Stimulated activated naive CD8-positive, alpha-beta T cell treated with anti-CD3 and anti-CD28 coated beads, Interleukin-15, Interleukin-2, amounts not matched to agents 100 ng/mL and 50 ng/mL, for 24 hours (primary cell): ENCODE measurements around the gene KIF23.
"Not testable (repeated sequence)": the region's sequence is repeated elsewhere in the genome, so short reads cannot be mapped to it uniquely, and the experiment has no call there.

Experiments used
- H3K27ac Mint-ChIP-seq: one replicate; pipeline ENCODE4 v1.8.0; 2021; ENCODE audit warnings: mild to moderate bottlenecking, mixed read lengths
- H3K27me3 Mint-ChIP-seq: one replicate; pipeline ENCODE4 v1.8.0; 2021; ENCODE audit warnings: mixed read lengths
- H3K36me3 Mint-ChIP-seq: one replicate; pipeline ENCODE4 v1.8.0; 2021; ENCODE audit warnings: low read depth, mixed read lengths
- H3K4me1 Mint-ChIP-seq: one replicate; pipeline ENCODE4 v1.8.0; 2021; ENCODE audit warnings: low read depth, mixed read lengths
- H3K4me3 Mint-ChIP-seq: one replicate; pipeline ENCODE4 v1.8.0; 2021; ENCODE audit warnings: mild to moderate bottlenecking, mixed read lengths
- H3K9me3 Mint-ChIP-seq: one replicate; pipeline ENCODE4 v1.8.0; 2021; ENCODE audit warnings: mixed read lengths

The KIF23 gene

DNA sequence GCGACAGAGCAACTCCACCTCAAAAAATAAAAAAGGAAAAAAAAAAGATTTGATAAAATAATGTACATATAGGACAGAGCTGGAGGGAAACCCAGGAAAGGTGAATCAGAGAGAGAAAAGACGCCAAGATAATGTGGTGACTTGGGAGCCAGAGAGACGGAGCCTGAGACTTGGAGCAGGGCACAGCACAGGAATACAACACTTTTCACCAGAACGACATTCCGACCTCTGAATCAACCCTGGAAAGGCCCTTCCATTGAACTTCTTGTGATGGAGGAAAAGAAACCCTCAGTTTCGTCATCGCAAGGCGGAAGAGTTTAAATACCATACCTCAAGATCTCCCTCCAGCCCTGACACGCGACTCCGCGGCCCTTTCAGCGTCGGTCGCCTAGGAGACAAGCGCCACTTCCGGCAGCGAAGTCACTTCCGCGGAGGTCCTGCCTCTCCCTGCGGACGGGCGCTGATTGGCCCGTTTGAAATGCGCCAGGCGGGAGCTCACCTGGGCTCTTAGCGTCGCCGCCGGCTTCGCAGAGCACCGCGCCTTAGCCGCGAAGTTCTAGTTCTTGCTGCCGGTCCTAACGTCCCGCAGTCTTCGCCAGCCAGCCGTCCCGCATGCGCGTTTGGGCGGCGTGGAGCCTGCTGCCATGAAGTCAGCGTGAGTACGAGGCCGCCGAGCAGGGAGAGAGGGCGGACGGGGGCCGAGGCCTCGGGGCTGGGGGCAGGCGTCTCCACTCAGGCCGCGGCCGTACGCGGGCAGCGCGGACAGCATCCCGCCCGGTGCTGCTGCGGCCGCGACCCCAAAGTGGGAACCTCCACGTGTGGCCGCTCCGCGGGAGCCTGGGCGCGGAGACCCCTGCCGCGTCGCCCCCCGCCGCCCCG lies at the start of gene KIF23:
KIF23 (plus strand) TSS at position 528 of the 879 bp plus-strand sequence; CDS start at position 645, 117 bp downstream.
- peaks cover 27% of the 10 kb centered on the region for H3K4me1 Mint-ChIP-seq
- H3K27me3 Mint-ChIP-seq: peaks cover 12% of the 10 kb centered on the region
- H3K9me3 Mint-ChIP-seq: no peaks in the 10 kb centered on the region
- H3K36me3 Mint-ChIP-seq: peaks cover 24% of the 10 kb centered on the region
- H3K4me3 Mint-ChIP-seq: peak within 1 kb of the TSS; percentile 91
- H3K27ac Mint-ChIP-seq: peak within 1 kb of the TSS; percentile 78

DNA sequence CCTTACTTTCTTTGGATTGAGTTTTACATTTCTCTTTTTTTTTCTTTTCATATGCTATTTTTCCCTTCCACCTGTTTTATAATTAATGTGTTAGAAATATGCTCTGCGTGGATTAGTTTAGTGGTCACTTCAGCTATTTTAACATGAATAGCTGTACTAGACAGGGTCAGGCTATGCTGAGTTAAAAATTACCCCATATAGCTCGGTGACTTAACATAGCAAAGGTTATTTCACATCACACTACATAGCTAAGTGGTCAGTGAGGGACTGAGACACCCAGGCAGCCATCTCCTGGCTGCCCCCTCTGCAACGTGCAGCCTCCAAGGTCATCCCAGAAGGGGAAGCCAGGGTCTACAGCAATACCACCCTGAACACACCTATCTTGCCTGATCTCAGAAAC lies 46.9 kb upstream of the KIF23 start:
- H3K4me3 Mint-ChIP-seq: no peak overlapping the region
- no peak overlapping the region for H3K27ac Mint-ChIP-seq
- peaks cover 23% of the 10 kb centered on the region for H3K27me3 Mint-ChIP-seq
- no peaks in the 10 kb centered on the region for H3K4me1 Mint-ChIP-seq
- no peaks in the 10 kb centered on the region for H3K36me3 Mint-ChIP-seq
- peaks cover 4% of the 10 kb centered on the region for H3K9me3 Mint-ChIP-seq

DNA sequence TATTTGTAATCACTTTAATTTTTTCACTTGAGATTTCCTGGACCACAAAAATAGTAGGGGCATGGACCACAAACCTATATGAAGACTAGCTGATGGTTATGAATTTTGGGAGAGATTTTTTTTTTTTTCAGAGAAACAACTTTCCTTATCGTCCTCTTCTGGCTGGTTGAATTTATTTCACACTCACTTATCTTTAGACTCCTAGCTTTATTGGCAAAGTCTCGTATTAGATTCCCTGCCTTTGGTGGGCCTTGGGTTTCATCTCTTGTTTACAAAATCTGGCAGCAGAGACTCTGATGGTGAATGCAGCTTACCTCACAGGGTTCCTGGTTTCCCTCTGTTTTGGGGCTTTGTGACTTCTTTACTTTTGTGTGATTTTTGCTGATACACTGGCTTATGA lies 44.5 kb upstream of the KIF23 start:
- H3K4me3 Mint-ChIP-seq: no peak overlapping the region
- H3K4me1 Mint-ChIP-seq: no peaks in the 10 kb centered on the region

DNA sequence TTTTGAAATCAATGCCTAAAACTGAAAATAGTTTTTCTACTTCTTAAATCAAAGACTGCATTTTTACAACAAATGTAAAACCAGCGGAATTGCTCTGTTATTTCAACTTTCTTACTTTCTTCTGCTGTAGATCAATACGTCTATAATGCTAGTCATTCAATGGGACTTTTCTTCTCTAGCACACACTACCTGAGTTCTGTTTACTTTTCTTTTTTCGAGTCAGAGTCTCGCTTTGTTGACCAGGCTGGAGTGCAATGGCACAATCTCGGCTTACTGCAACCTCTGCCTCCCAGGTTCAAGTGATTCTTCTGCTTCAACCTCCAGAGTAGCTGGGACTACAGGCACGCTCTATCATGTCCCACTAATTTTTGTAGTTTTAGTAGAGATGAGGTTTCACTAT lies 40.7 kb upstream of the KIF23 start:
- H3K4me3 Mint-ChIP-seq: no peak overlapping the region
- H3K9me3 Mint-ChIP-seq: peaks cover 5% of the 10 kb centered on the region
- H3K27me3 Mint-ChIP-seq: peaks cover 16% of the 10 kb centered on the region
- no peaks in the 10 kb centered on the region for H3K36me3 Mint-ChIP-seq
- no peak overlapping the region for H3K27ac Mint-ChIP-seq
- no peaks in the 10 kb centered on the region for H3K4me1 Mint-ChIP-seq

More for the DNA sequence above, 44.5 kb upstream of the KIF23 start:
- Mint-ChIP-seq H3K36me3 (no peaks in the 10 kb centered on the region), H3K27me3 (peaks cover 38% of the 10 kb centered on the region), H3K9me3 (peaks cover 9% of the 10 kb centered on the region), H3K27ac (no peak overlapping the region)

DNA sequence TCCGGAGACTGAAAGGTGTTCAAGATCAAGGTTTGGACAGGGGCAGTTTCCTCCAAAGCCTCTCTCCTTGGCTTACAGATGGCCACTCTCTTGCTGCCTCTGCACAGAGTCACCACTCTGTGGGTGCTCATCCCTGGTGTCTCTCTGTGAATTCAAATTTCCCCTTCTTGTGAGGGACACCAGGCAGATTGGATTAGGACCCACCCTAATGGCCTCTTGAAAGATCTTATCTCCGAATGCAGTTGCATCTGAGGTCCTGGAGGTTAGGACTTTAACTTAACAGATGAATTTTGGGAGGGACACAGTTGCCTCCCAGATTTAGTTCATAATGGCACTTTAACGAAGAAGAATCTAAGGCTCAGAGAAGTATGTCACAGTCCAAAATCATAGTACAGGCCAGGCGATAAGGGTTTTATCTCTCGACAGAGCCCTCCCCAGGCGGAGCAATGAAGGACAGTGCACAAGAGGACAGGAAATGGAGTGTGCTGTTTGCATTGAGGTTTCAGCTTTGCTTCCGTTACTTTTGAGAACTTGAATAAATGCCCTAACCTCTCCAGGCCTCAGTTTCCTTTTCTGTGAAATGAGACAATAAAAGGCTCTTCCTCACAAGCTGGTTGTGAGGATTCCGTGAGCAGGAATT lies 38.9 kb upstream of the KIF23 start:
- no peaks in the 10 kb centered on the region for H3K4me1 Mint-ChIP-seq
- H3K27me3 Mint-ChIP-seq: peaks cover 15% of the 10 kb centered on the region
- no peaks in the 10 kb centered on the region for H3K36me3 Mint-ChIP-seq
- no peak overlapping the region for H3K4me3 Mint-ChIP-seq
- peaks cover 5% of the 10 kb centered on the region for H3K9me3 Mint-ChIP-seq
- no peak overlapping the region for H3K27ac Mint-ChIP-seq

DNA sequence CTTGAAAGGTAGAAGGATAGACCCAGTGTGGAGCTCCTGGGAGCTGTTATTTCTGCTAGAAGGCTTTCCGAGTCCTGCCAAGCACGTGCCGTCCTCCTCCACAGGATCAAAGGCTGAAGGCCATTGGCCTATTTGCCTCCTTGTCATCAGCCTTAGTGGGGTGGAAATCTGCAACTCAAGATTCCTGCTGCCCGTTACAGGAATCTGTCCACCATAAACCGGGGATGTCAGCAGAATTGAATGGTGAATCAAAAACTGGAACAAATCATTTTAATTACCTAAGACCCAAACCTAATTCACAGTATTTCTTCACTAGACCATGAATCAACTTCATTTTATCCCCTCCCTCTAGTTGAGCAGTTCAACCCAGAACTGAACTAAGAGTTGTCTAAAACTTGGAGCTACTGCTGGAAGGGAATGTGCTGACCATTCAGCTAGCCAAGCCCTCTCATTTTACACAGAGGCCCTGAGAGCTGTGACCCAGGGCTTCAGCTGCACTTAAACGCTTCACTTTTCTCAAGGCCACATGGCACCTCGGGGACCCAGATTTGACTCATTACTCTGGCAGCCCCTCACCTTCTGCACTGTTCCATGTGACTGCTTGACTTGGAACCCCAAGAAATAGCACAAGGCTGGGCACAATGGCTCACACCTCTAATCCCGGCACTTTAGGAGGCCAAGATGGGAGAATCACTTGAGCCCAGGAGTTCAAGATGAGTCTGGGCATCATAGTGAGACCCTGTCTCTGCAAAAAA lies 36.8 kb upstream of the KIF23 start:
- Mint-ChIP-seq H3K4me3 (no peak overlapping the region), H3K27me3 (peaks cover 15% of the 10 kb centered on the region), H3K27ac (no peak overlapping the region), H3K36me3 (no peaks in the 10 kb centered on the region), H3K9me3 (peaks cover 5% of the 10 kb centered on the region), H3K4me1 (no peaks in the 10 kb centered on the region)

DNA sequence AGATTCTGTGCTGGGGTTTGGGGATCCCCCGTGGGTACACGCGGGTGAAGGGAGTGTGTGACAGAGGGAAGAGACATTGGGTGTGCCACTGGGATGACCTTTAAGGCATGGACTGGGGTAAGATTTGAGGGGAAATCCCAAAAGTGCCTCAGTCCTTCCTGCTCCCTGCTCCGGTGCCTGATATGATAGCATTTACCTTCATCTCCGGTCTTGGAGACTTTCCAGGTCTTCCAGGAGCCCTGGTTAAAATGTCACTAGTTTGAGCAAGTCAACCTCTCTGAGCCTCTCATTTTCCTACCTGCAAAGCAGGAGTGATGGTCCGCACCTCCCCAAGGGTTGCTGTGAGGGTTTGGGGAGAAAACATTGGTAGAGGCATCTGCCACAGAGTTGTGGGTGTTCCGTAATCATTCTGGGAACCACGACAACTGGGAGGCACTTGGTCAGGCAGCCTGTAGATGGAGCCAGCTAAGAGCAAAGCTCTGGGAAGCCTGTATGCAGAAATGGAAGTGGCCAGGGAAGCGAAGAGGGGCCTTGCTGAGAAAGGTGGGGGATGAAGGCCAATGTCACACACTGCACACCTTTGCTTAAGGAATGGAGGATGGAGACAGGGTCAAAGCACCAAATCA lies 33.9 kb upstream of the KIF23 start:
- no peaks in the 10 kb centered on the region for H3K27me3 Mint-ChIP-seq
- H3K36me3 Mint-ChIP-seq: no peaks in the 10 kb centered on the region
- no peaks in the 10 kb centered on the region for H3K4me1 Mint-ChIP-seq
- H3K9me3 Mint-ChIP-seq: no peaks in the 10 kb centered on the region
- H3K27ac Mint-ChIP-seq: no peak overlapping the region
- no peak overlapping the region for H3K4me3 Mint-ChIP-seq

DNA sequence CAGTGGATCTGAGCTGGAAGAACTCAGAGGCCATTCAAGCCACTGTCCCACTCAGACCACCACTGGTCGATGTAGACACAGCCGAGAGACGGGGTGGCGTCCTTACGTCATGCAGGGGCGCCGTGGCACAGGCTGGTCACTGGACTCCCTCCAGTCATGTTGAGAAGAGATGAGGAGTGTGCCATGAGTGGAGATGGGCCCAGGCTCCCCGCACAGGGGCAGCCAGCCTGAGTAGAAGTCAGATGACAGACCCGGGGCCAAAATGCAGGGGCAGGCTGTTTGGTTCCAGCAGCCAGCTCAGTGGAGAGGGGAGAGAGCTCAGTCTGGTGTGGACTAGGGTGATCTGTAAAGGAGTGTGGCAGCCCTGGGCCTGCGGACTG lies 33.4 kb upstream of the KIF23 start:
- H3K27me3 Mint-ChIP-seq: no peaks in the 10 kb centered on the region
- H3K4me3 Mint-ChIP-seq: no peak overlapping the region
- no peak overlapping the region for H3K27ac Mint-ChIP-seq
- H3K4me1 Mint-ChIP-seq: no peaks in the 10 kb centered on the region
- H3K36me3 Mint-ChIP-seq: no peaks in the 10 kb centered on the region
- H3K9me3 Mint-ChIP-seq: no peaks in the 10 kb centered on the region

DNA sequence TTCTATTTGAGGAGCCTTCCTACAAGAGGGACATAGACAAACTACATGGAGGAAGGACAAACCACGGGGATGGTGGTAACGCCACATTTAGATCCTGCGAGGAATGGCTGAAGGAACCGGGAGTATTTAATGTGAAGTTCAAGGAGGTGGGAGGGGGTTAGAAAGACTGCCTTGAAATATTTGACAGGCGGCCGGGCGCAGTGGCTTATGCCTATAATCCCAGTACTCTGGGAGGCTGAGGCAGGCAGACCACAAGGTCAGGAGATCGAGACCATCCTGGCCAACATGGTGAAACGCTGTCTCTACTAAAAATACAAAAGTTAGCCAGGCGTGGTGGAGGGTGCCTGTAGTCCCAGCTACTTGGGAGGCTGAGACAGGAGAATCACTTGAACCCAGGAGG lies 32.0 kb upstream of the KIF23 start:
- H3K9me3 Mint-ChIP-seq, H3K4me1 Mint-ChIP-seq, H3K4me3 Mint-ChIP-seq, H3K27ac Mint-ChIP-seq, H3K36me3 Mint-ChIP-seq, H3K27me3 Mint-ChIP-seq: not testable (repeated sequence)

DNA sequence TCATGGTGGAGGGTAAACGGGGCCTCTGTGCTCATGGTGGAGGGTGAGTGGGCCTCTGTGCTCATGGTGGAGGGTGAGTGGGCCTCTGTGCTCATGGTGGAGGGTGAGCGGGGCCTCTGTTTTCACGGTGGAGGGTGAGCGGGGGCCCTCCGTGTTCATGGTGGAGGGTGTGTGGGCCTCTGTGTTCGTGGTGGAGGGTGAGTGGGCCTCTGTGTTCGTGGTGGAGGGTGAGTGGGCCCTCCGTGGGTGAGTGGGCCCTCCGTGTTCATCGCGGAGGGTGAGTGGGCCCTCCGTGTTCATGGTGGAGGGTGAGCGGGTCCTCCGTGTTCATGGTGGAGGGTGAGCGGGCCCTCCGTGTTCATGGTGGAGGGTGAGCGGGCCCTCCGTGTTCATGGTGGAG lies 30.1 kb upstream of the KIF23 start:
- H3K36me3 Mint-ChIP-seq, H3K4me1 Mint-ChIP-seq, H3K27me3 Mint-ChIP-seq, H3K4me3 Mint-ChIP-seq, H3K9me3 Mint-ChIP-seq, H3K27ac Mint-ChIP-seq: not testable (repeated sequence)

DNA sequence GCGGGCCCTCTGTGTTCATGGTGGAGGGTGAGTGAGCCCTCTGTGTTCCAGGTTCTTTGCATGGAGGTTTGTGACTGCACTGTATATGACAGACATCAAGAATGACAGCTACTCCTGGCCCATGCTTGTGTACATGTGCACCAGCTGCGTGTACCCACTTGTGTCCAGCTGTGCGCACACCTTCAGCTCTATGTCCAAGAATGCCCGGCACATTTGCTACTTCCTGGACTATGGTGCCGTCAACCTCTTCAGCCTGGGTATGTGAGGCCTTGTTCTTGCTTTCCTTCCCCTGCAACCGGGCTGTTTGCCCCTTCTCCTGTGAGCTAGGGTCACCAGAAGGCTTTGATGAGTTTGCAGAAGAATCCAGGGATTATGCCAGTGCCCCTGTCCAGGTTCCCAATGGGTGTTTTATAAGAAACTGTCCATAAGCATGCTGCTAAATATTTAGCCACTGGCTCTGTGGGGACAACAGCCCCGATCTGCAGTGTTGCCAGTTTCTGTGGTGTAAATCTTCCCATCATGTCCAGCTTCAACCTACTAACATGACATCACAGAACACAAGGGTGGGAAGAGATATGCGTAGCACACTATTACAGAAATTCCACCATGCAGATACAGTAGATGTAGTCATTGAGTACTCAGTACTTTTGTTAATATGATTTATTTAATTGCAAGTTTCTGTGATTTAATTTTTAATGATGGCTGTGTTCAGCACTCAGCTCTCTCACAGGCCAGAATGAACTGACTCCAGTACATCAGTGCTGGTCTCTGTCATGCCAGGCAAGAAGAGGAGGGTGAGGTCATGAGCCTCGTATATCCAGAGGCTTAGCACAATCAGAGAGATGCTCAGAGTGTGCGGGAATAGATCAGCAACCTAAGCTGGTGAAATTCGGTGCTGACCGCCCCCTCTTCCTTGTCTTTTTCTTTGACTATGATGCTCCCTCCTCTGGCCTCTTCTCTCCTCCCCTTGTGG lies 29.2 kb upstream of the KIF23 start:
- H3K27ac Mint-ChIP-seq: no peak overlapping the region
- H3K27me3 Mint-ChIP-seq: no peaks in the 10 kb centered on the region
- H3K4me1 Mint-ChIP-seq: no peaks in the 10 kb centered on the region
- no peaks in the 10 kb centered on the region for H3K36me3 Mint-ChIP-seq
- no peak overlapping the region for H3K4me3 Mint-ChIP-seq
- no peaks in the 10 kb centered on the region for H3K9me3 Mint-ChIP-seq

DNA sequence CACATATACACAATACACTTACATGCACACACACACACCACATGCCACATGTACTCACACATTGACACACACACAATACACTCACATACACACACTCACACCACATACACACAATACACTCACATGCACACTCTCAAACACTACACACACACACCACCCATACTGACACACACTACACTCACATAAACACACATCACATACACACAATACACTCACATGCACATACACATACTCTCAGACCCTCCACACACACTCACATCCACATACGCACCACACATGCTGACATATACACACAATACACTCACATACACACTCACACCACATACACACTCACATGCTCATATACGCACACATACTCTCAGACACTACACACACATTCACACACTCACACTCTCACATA lies 28.3 kb upstream of the KIF23 start:
- H3K27me3 Mint-ChIP-seq: no peaks in the 10 kb centered on the region
- H3K36me3 Mint-ChIP-seq: no peaks in the 10 kb centered on the region
- no peak overlapping the region for H3K27ac Mint-ChIP-seq
- no peaks in the 10 kb centered on the region for H3K9me3 Mint-ChIP-seq
- no peaks in the 10 kb centered on the region for H3K4me1 Mint-ChIP-seq
- no peak overlapping the region for H3K4me3 Mint-ChIP-seq

DNA sequence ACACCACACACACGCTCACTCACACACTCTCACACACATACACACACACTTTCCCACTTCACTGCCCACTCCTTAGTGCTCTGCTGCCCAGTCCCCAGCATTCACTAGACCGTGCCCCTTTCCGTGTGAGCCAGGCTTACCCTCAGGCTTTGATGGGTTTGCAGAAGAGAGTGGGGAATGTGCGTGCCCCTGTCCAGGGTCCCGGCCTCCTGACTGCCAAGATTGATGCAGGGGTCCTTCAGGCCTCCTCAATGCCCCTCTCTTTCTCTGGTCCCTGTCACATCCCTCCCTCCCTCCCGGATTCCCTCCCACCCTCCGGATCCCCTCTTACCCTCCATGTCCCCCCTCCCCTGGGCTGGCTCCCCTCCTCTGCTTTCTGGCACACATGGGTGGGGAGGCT lies 27.9 kb upstream of the KIF23 start:
- no peaks in the 10 kb centered on the region for H3K27me3 Mint-ChIP-seq
- no peaks in the 10 kb centered on the region for H3K4me1 Mint-ChIP-seq
- no peaks in the 10 kb centered on the region for H3K36me3 Mint-ChIP-seq
- no peak overlapping the region for H3K4me3 Mint-ChIP-seq
- no peak overlapping the region for H3K27ac Mint-ChIP-seq
- H3K9me3 Mint-ChIP-seq: no peaks in the 10 kb centered on the region

DNA sequence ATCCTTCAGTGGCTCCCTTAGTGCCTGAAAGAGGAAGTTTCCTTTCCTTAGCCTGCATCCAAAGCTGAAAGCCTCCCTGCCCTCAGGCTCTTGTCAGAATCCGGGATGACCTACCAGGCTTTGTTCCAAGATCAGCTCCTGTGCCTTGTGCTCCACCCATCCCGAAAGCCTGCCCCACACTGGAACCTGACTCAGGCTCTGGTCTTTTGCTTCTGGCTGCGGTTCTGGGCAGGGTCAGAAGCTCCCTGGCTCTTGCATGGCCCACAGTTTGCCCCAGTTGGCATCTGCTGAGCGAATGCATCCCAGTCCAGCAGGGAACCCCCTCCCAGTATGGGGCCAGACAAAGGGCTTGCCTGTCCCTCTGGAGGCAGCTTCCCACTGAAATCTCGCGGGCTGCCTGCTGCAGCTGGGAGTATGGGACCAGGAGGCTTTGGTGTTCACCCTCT lies 25.9 kb upstream of the KIF23 start:
- Mint-ChIP-seq H3K27me3 (no peaks in the 10 kb centered on the region), H3K27ac (no peak overlapping the region)

More for the DNA sequence above, 25.9 kb upstream of the KIF23 start:
- H3K4me1 Mint-ChIP-seq: no peaks in the 10 kb centered on the region
- no peaks in the 10 kb centered on the region for H3K36me3 Mint-ChIP-seq
- H3K9me3 Mint-ChIP-seq: no peaks in the 10 kb centered on the region
- H3K4me3 Mint-ChIP-seq: no peak overlapping the region
